A673 (cell line): ENCODE measurements around the gene ASB13. TPM values are rescaled to one million over a fixed set of nuclear protein-coding genes. Genes with fewer than 3 reads are reported as not detected.

Experiments used
- BruUV-seq: library from RNA; stranded (reverse); fragments of 400-500 nt; replicated peaks from 2 replicates; lab custom pipeline; 2021; lab: Mats Ljungman, UMichigan
- CTCF ChIA-PET: fragments of 300-600 bp; sonication (Branson Sonifier 250); formaldehyde crosslinking; loops from one replicate; lab custom pipeline; 2022; ENCODE audit warnings: antibody characterized with exemption; lab: Charles Lee
- POLR2A ChIA-PET: fragments of 300-600 bp; sonication (Branson Sonifier 250); formaldehyde crosslinking; loops from one replicate; lab custom pipeline; 2022; ENCODE audit warnings: antibody characterized with exemption; ENCODE audit not compliant: low non-redundant PET; lab: Charles Lee
- DNase-seq: peaks from one replicate; pipeline ENCODE4 v3.0.0-alpha.2; 2015; ENCODE audit warnings: low spot score
- H3K27ac ChIP-seq: fragments of 200-600 bp; sonication (generic); 2 replicates; pipeline ENCODE4 v1.5.1; 2016; ENCODE audit warnings: mixed run types, low read depth, mild to moderate bottlenecking, mixed read lengths, antibody characterized with exemption, low read length; ENCODE audit not compliant: poor library complexity, severe bottlenecking
- H3K27me3 ChIP-seq: fragments of 200-600 bp; sonication (generic); replicated peaks from 2 replicates; pipeline ENCODE4 v1.6.1; 2017; ENCODE audit warnings: mixed run types, low read depth, mild to moderate bottlenecking, mixed read lengths, antibody characterized with exemption, low read length; ENCODE audit not compliant: insufficient read depth, poor library complexity
- H3K36me3 ChIP-seq: fragments of 200-600 bp; sonication (generic); 2 replicates; pipeline ENCODE4 v1.6.1; 2016; ENCODE audit warnings: mixed run types, mild to moderate bottlenecking, mixed read lengths, antibody characterized with exemption, low read length; ENCODE audit not compliant: insufficient read depth, poor library complexity, severe bottlenecking
- H3K4me1 ChIP-seq: fragments of 200-600 bp; sonication (generic); 2 replicates; pipeline ENCODE4 v1.6.1; 2017; ENCODE audit warnings: mixed run types, mild to moderate bottlenecking, mixed read lengths, antibody characterized with exemption, low read length; ENCODE audit not compliant: insufficient read depth, poor library complexity, severe bottlenecking
- H3K4me3 ChIP-seq: fragments of 200-600 bp; sonication (generic); 2 replicates; pipeline ENCODE4 v1.5.1; 2016; ENCODE audit warnings: low read depth, mixed run types, mild to moderate bottlenecking, mixed read lengths, low read length; ENCODE audit not compliant: poor library complexity, severe bottlenecking
- H3K9me3 ChIP-seq: fragments of 200-600 bp; sonication (generic); 2 replicates; pipeline ENCODE4 v1.6.1; 2016; ENCODE audit warnings: mixed run types, low read depth, mild to moderate bottlenecking, mixed read lengths, antibody characterized with exemption, low read length; ENCODE audit not compliant: poor library complexity, severe bottlenecking
- CTCF ChIP-seq: fragments of 300-800, 200-600 bp; sonication (generic); conservative IDR thresholded peaks from 2 replicates; pipeline ENCODE4 v1.5.1; 2017; ENCODE audit warnings: low read depth, mild to moderate bottlenecking, antibody characterized with exemption, low read length, moderate library complexity, mixed read lengths
- EZH2 ChIP-seq: fragments of 200-600 bp; sonication (generic); IDR thresholded peaks from 2 replicates; pipeline ENCODE4 v1.6.1; 2017; ENCODE audit warnings: borderline replicate concordance, low read depth, mild to moderate bottlenecking, mixed read lengths, antibody characterized with exemption, low read length; ENCODE audit not compliant: poor library complexity, severe bottlenecking
- intact Hi-C: fragments of 100-400 bp; cut with micrococcal nuclease; formaldehyde crosslinking; loops from one replicate; pipeline ENCODE4 v1.10.0; 2022; ENCODE audit not compliant: unreplicated experiment
- total RNA-seq: library from RNA; stranded (reverse); gene quantifications from 2 replicates; pipeline ENCODE4 v1.2.3, GENCODE V29; 2021

Gene ASB13
- total RNA-seq, 1 experiment from 2014 or later: 11.9 TPM

- no peaks in the 10 kb centered on the region for H3K9me3 ChIP-seq
- no peak for TF ChIP-seq EZH2
- no peak for TF ChIP-seq CTCF
- no TSS peak for BruUV-seq
- no peaks in the 10 kb centered on the region for H3K36me3 ChIP-seq
- H3K4me1 ChIP-seq: peaks cover 32% of the 10 kb centered on the region
- H3K4me3 ChIP-seq: no peak overlapping the region
- ChIA-PET POLR2A (no interaction called here), CTCF (no interaction called here)
- no peak overlapping the region for H3K27ac ChIP-seq
- no peaks in the 10 kb centered on the region for H3K27me3 ChIP-seq
- intact Hi-C loops: no loop called here
- DNase-seq: no peak
Observed at GRCh38 chr10:5697342-5697741, 30.9 kb upstream of the ASB13 start.

- intact Hi-C loops: no loop called here
- TF ChIP-seq EZH2: no peak
- TF ChIP-seq CTCF: no peak
- peaks cover 21% of the 10 kb centered on the region for H3K4me1 ChIP-seq
- no peaks in the 10 kb centered on the region for H3K27me3 ChIP-seq
- ChIA-PET CTCF (no interaction called here), POLR2A (no interaction called here)
- no peak overlapping the region for H3K4me3 ChIP-seq
- no peaks in the 10 kb centered on the region for H3K9me3 ChIP-seq
- no peaks in the 10 kb centered on the region for H3K36me3 ChIP-seq
- no peak overlapping the region for H3K27ac ChIP-seq
- no peak for DNase-seq
- BruUV-seq: no TSS peak
Observed at GRCh38 chr10:5694573-5694972, 28.2 kb upstream of the ASB13 start.

- Histone ChIP-seq H3K4me3 (peak overlapping the region; percentile 52), H3K4me1 (peaks cover 21% of the 10 kb centered on the region), H3K27me3 (no peaks in the 10 kb centered on the region), H3K9me3 (no peaks in the 10 kb centered on the region), H3K27ac (peak overlapping the region; percentile 79), H3K36me3 (no peaks in the 10 kb centered on the region)
- intact Hi-C loops: no loop called here
- peak; percentile 65 for DNase-seq
- ChIA-PET POLR2A (no interaction called here), CTCF (no interaction called here)
- TF ChIP-seq CTCF (no peak), EZH2 (no peak)
- BruUV-seq: no TSS peak
Observed at GRCh38 chr10:5692461-5693358, 26.3 kb upstream of the ASB13 start.
